Smooth muscle cell (in vitro differentiated cells): ENCODE results near the gene GREM2. TPM values are rescaled to one million over a fixed set of nuclear protein-coding genes. Genes with fewer than 3 reads are reported as not detected.

Experiments used
- DNase-seq: peaks from one replicate; lab custom pipeline; 2025; ENCODE audit not compliant: unreplicated experiment; lab: John Stamatoyannopoulos, UW
- H2AFZ ChIP-seq: fragments of 200-600 bp; sonication (generic); 2 replicates; pipeline ENCODE4 v1.6.0; 2016; ENCODE audit warnings: antibody characterized with exemption, low read depth, mild to moderate bottlenecking
- H3F3A ChIP-seq: fragments of 200-600 bp; sonication (generic); 2 replicates; pipeline ENCODE4 v1.6.0; 2017; ENCODE audit warnings: antibody characterized with exemption, low read depth
- H3K27ac ChIP-seq: fragments of 200-600 bp; sonication (generic); 2 replicates; pipeline ENCODE4 v1.5.1; 2016; ENCODE audit warnings: low read depth, mild to moderate bottlenecking
- H3K27me3 ChIP-seq: fragments of 200-600 bp; sonication (generic); 2 replicates; pipeline ENCODE4 v1.6.1; 2016; ENCODE audit warnings: low read depth, mild to moderate bottlenecking
- H3K36me3 ChIP-seq: fragments of 200-600 bp; sonication (generic); 2 replicates; pipeline ENCODE4 v1.5.1; 2016; ENCODE audit warnings: low read depth
- H3K4me1 ChIP-seq: fragments of 200-600 bp; sonication (generic); 2 replicates; pipeline ENCODE4 v1.5.1; 2016; ENCODE audit warnings: low read depth
- H3K4me2 ChIP-seq: fragments of 200-600 bp; sonication (generic); 2 replicates; pipeline ENCODE4 v1.6.0; 2016; ENCODE audit warnings: mild to moderate bottlenecking
- H3K4me3 ChIP-seq: fragments of 200-600 bp; sonication (generic); 2 replicates; pipeline ENCODE4 v1.5.1; 2016; ENCODE audit warnings: mild to moderate bottlenecking
- H3K79me2 ChIP-seq: fragments of 200-600 bp; sonication (generic); 2 replicates; pipeline ENCODE4 v1.6.0; 2016; ENCODE audit warnings: low read depth, mild to moderate bottlenecking
- H3K9ac ChIP-seq: fragments of 200-600 bp; sonication (generic); 2 replicates; pipeline ENCODE4 v1.6.0; 2016; ENCODE audit warnings: low read depth
- H3K9me3 ChIP-seq: fragments of 200-600 bp; sonication (generic); replicated peaks from 2 replicates; pipeline ENCODE4 v1.5.1; 2016; ENCODE audit warnings: low read depth
- H4K20me1 ChIP-seq: fragments of 200-600 bp; sonication (generic); 2 replicates; pipeline ENCODE4 v1.6.0; 2016; ENCODE audit warnings: low read depth
- CTCF ChIP-seq: fragments of 200-600 bp; sonication (generic); IDR thresholded peaks from 2 replicates; pipeline ENCODE4 v1.5.1; 2017; ENCODE audit warnings: borderline replicate concordance, mild to moderate bottlenecking, antibody characterized with exemption; ENCODE audit not compliant: insufficient read depth, poor library complexity, severe bottlenecking
- WGBS: methylation state at CpG from one replicate; pipeline ENCODE4 v1.1.7; 2016; ENCODE audit warnings: low lambda C conversion rate; 5-methylcytosine and 5-hydroxymethylcytosine counted together
- polyA plus RNA-seq: library from polyadenylated mRNA; unstranded; fragments of >200 nt; fragmentation: Nextera tagmentation; extraction: Ambion mirVana; gene quantifications from 2 replicates; pipeline ENCODE4 v1.2.1, GENCODE V29; 2016
- total RNA-seq: library from RNA; depleted of rRNA; stranded (reverse); fragments of >200 nt; gene quantifications from 2 replicates; pipeline ENCODE4 v1.2.3, GENCODE V29; 2014

Gene GREM2
- total and polyA plus RNA-seq, 2 experiments from 2014 or later, result 8.0 to 15.1 TPM

DNA sequence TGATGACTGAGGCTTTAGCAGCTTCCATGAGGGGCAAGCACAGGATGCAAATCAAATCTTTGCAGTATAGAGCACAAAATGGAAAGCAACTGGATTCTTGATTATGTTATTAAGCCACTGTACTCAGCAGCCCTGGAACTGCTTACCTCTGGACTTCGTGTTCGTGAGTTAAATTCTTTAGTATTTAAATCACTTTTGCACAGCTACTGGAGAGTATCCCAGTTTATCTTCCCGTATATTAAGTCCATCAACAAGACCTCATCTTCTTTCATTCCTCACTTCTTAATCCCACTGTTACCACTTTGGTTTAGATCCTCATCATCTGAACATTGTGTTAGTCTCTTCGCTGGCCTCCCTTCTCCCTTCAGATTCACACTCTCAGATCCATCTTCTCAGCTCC is 108.9 kb downstream of the GREM2 start:
- H3K27me3 ChIP-seq, result no peaks in the 10 kb centered on the region
- 73% methylated on average over 4 of the region's 4 CpGs for WGBS
- H3K4me3 ChIP-seq, result no peak overlapping the region
- H3K4me2 ChIP-seq, result no peak overlapping the region
- no peaks in the 10 kb centered on the region for H4K20me1 ChIP-seq
- peaks cover 11% of the 10 kb centered on the region for H3F3A ChIP-seq
- H3K9me3 ChIP-seq, result no peaks in the 10 kb centered on the region
- DNase-seq, result no peak
- no peaks in the 10 kb centered on the region for H3K4me1 ChIP-seq
- H3K36me3 ChIP-seq, result no peaks in the 10 kb centered on the region
- no peak for TF ChIP-seq CTCF
- no peaks in the 10 kb centered on the region for H3K79me2 ChIP-seq
- no peak overlapping the region for H3K27ac ChIP-seq
- H3K9ac ChIP-seq, result no peak overlapping the region
- H2AFZ ChIP-seq, result no peak overlapping the region

- DNase-seq, result no peak
- Histone ChIP-seq H3F3A (peaks cover 16% of the 10 kb centered on the region), H3K9ac (no peak overlapping the region), H3K27ac (no peak overlapping the region), H3K9me3 (no peaks in the 10 kb centered on the region), H3K79me2 (no peaks in the 10 kb centered on the region), H3K36me3 (no peaks in the 10 kb centered on the region), H4K20me1 (no peaks in the 10 kb centered on the region), H3K27me3 (no peaks in the 10 kb centered on the region), H3K4me2 (no peak overlapping the region), H2AFZ (no peak overlapping the region), H3K4me3 (no peak overlapping the region), H3K4me1 (no peaks in the 10 kb centered on the region)
- no peak for TF ChIP-seq CTCF
- WGBS, result 81% methylated on average over 2 of the region's 2 CpGs
These were observed 110.8 kb downstream of the GREM2 start for GRCh38 chr1:240501115-240501514.

- no peaks in the 10 kb centered on the region for H3K79me2 ChIP-seq
- no peaks in the 10 kb centered on the region for H3K9me3 ChIP-seq
- no peak overlapping the region for H3K9ac ChIP-seq
- H3K27me3 ChIP-seq, result no peaks in the 10 kb centered on the region
- no peak overlapping the region for H3K4me2 ChIP-seq
- H3K4me3 ChIP-seq, result no peak overlapping the region
- H4K20me1 ChIP-seq, result no peaks in the 10 kb centered on the region
- no peak overlapping the region for H2AFZ ChIP-seq
- H3K4me1 ChIP-seq, result no peaks in the 10 kb centered on the region
- H3K27ac ChIP-seq, result no peak overlapping the region
- TF ChIP-seq CTCF, result no peak
- peaks cover 16% of the 10 kb centered on the region for H3F3A ChIP-seq
- 93% methylated on average over 4 of the region's 4 CpGs for WGBS
- H3K36me3 ChIP-seq, result no peaks in the 10 kb centered on the region
- DNase-seq, result no peak
These were observed 111.3 kb downstream of the GREM2 start for GRCh38 chr1:240500647-240501046.

DNA sequence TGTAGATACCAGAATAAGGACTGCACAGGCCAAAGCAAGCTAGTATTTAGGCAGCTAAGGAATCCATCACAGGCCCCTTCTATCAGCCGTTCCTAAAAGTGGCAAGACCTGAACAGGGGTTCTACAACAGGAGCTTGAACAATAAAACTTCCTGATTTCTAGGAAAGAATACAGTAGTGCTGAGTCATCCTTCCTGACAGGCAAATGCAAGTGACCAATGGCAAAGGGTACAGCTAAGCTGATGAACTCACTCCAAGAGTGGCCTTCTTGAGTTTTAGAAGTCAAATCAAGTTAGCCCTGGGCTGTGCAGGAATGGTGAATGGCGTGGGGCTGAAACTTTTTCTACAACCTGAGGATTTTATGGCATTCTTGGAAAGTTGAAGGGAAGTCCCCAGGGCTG is 112.9 kb downstream of the GREM2 start:
- Histone ChIP-seq H2AFZ (no peak overlapping the region), H3K79me2 (peaks cover 3% of the 10 kb centered on the region), H3K4me3 (no peak overlapping the region), H3F3A (peaks cover 16% of the 10 kb centered on the region), H3K4me1 (no peaks in the 10 kb centered on the region), H3K4me2 (no peak overlapping the region), H4K20me1 (no peaks in the 10 kb centered on the region), H3K36me3 (no peaks in the 10 kb centered on the region), H3K9ac (no peak overlapping the region), H3K27ac (no peak overlapping the region), H3K9me3 (no peaks in the 10 kb centered on the region), H3K27me3 (no peaks in the 10 kb centered on the region)
- 47% methylated on average over 2 of the region's 2 CpGs for WGBS
- DNase-seq, result no peak
- TF ChIP-seq CTCF, result no peak
